Lung (tissue), 12 donors: Measurements from ENCODE around the gene CACNB4. TPM values are rescaled to one million over a fixed set of nuclear protein-coding genes. Genes with fewer than 3 reads are reported as not detected.
"Not testable (repeated sequence)": the region's sequence is repeated elsewhere in the genome, so short reads cannot be mapped to it uniquely, and the experiment has no call there.

Source experiments
- ATAC-seq: fragments of 200-7000 bp; cut with Tn5 transposase; one replicate; pipeline ENCODE4 v1.9.1; 2020; ENCODE audit warnings: moderate number of reproducible peaks; ENCODE audit not compliant: insufficient read depth, low FRiP score
- DNase-seq, 3 donors: peaks; one replicate each; pipeline ENCODE4 v3.0.0-alpha.2; 2013 to 2017
- H3K27ac ChIP-seq, 2 donors: one replicate each; pipeline ENCODE4 v1.5.1; 2013; ENCODE audit warnings: mild to moderate bottlenecking in 2 of 2, moderate library complexity in 2 of 2, control low read depth in 1 of 2, inconsistent platforms in 1 of 2, low read depth in 1 of 2, low read length in 1 of 2
- H3K27me3 ChIP-seq, 3 donors: one replicate each; pipeline ENCODE4 v1.5.1; 2013; ENCODE audit warnings: low read length in 2 of 3; ENCODE audit not compliant: control insufficient read depth in 3 of 3, insufficient read depth in 3 of 3
- H3K36me3 ChIP-seq, 4 donors: one replicate each; pipeline ENCODE4 v1.5.1; 2013; ENCODE audit warnings: low read length in 4 of 4, mild to moderate bottlenecking in 1 of 4, moderate library complexity in 1 of 4; ENCODE audit not compliant: control insufficient read depth in 4 of 4, insufficient read depth in 4 of 4
- H3K4me1 ChIP-seq, 5 donors: one replicate each; pipeline ENCODE4 v1.5.1; 2013; ENCODE audit warnings: low read length in 5 of 5, mild to moderate bottlenecking in 2 of 5, moderate library complexity in 1 of 5; ENCODE audit not compliant: control insufficient read depth in 5 of 5, insufficient read depth in 5 of 5
- H3K4me3 ChIP-seq: one replicate; pipeline ENCODE4 v1.5.1; 2013; ENCODE audit warnings: mild to moderate bottlenecking, control low read depth, moderate library complexity
- H3K9ac ChIP-seq, 2 donors: one replicate each; pipeline ENCODE4 v1.5.1; 2013; ENCODE audit warnings: low read length in 2 of 2, control low read depth in 1 of 2; ENCODE audit not compliant: insufficient read depth in 1 of 2
- H3K9me3 ChIP-seq, 4 donors: one replicate each; pipeline ENCODE4 v1.5.1; 2013; ENCODE audit warnings: low read length in 3 of 4, mild to moderate bottlenecking in 1 of 4, moderate library complexity in 1 of 4; ENCODE audit not compliant: control insufficient read depth in 4 of 4, insufficient read depth in 3 of 4
- WGBS, 2 donors: extraction: QIAGEN DNeasy Blood & Tissue Kit; methylation state at CpG; one replicate each; pipeline ENCODE4 v1.1.7; 2013; 5-methylcytosine and 5-hydroxymethylcytosine counted together
- polyA plus RNA-seq, 2 donors: library from polyadenylated mRNA; stranded (reverse); fragments of 200-250 nt; gene quantifications; one replicate each; pipeline ENCODE4 v1.2.1, GENCODE V29; 2013
- total RNA-seq, 2 donors: library from RNA; depleted of rRNA in 1 of 2; stranded (reverse); fragments of >200 nt in 1 of 2; gene quantifications; one replicate each; pipeline ENCODE4 v1.2.1, GENCODE V29; 2014 to 2021
- TF ChIP-seq, protein P1 (sequence below): IDR thresholded peaks from 2 replicates; pipeline ENCODE4 v1.5.1; 2012; ENCODE audit warnings: mild to moderate bottlenecking; ENCODE audit errors: control extremely low read depth, extremely low read depth
- donor health status: control.
- donor health status: control.
- donor health status: Bipolar disorder and iron deficiency.
- donor health status: healthy.
- donor health status: DM: yes; HTN: yes; CAD: no.

Gene CACNB4
- total and polyA plus RNA-seq, 4 donors, result 0.57 to 10.9 (median 5.5) TPM

DNA sequence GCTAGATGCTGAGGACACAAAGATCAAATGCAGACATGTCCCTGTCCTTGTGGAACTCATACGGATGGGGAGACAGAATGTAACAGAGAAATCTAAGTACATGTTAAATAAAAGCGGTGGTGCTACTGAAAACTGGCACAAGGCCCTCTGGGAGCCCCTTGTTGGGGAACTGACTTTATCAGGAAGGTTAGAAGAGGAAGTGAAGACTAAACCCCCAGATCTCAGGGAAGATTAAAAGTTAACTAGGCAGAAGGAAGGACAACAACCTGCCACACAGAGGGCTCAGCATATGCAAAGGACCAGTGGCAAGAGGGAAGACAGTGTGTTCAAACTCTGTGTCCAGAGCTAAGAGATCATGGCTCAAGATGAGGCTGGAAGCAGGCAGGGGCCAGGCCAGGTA is 4.8 kb downstream of the CACNB4 start:
- 81 to 91% methylated on average over 2 of the region's 2 CpGs for WGBS, 2 donors
- Histone ChIP-seq H3K9ac (no peak overlapping the region), H3K4me1 (peaks cover 0 to 12% (median 0%) of the 10 kb centered on the region in 5 donors), H3K4me3 (no peak overlapping the region), H3K9me3 (no peaks in the 10 kb centered on the region), H3K36me3 (no peaks in the 10 kb centered on the region), H3K27me3 (peaks cover 0 to 17% (median 2%) of the 10 kb centered on the region in 3 donors), H3K27ac (no peak overlapping the region)
- TF ChIP-seq, protein P1, sequence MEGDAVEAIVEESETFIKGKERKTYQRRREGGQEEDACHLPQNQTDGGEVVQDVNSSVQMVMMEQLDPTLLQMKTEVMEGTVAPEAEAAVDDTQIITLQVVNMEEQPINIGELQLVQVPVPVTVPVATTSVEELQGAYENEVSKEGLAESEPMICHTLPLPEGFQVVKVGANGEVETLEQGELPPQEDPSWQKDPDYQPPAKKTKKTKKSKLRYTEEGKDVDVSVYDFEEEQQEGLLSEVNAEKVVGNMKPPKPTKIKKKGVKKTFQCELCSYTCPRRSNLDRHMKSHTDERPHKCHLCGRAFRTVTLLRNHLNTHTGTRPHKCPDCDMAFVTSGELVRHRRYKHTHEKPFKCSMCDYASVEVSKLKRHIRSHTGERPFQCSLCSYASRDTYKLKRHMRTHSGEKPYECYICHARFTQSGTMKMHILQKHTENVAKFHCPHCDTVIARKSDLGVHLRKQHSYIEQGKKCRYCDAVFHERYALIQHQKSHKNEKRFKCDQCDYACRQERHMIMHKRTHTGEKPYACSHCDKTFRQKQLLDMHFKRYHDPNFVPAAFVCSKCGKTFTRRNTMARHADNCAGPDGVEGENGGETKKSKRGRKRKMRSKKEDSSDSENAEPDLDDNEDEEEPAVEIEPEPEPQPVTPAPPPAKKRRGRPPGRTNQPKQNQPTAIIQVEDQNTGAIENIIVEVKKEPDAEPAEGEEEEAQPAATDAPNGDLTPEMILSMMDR, result no peak
- ATAC-seq (no peak), DNase-seq (no peak)

DNA sequence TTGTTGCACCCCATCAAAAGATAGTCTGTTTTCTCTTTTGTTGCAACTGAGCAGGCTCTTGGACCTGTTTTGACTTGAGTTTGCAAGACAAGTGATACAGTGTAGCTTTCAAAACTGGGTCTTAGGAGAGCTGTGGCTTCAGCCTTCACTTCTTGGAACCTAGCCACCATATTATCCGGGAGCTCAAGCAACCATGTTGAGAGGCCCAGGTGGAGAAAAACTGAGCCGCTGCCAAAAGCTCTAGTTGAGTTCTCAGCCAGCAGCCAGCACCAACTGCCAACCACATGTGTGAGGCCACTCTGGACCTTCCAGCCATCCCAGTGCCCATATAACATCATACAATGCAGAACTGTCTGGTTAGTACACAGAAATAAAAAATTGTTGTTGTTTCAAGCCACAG is 5.4 kb downstream of the CACNB4 start:
- Histone ChIP-seq H3K4me3 (no peak overlapping the region), H3K9me3 (no peaks in the 10 kb centered on the region), H3K4me1 (peaks cover 0 to 12% (median 0%) of the 10 kb centered on the region in 5 donors), H3K36me3 (no peaks in the 10 kb centered on the region), H3K27ac (no peak overlapping the region), H3K27me3 (peaks cover 0 to 17% (median 2%) of the 10 kb centered on the region in 3 donors), H3K9ac (no peak overlapping the region)
- WGBS, 2 donors, result 57 to 66% methylated on average over 2 of the region's 2 CpGs
- TF ChIP-seq, protein P1, result no peak
- DNase-seq (no peak), ATAC-seq (no peak)

DNA sequence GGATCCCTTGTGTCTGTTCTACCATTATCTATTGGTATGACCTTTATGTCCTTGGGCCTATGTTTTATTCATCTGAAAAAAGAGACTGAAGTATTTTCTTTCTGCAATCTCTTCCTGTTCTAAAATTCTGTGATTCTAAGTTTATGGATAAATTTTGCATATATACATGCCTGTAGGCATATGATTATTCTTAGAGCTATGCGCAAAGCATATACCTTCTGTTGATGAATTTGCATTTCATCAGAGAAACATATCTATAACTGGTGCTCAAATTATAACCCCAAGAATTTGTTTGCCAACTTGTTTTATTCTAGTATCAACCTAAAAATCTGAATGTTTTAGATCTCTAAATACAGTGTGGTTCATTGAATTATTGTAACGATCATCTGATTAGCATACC is 6.7 kb downstream of the CACNB4 start:
- Histone ChIP-seq H3K4me3 (no peak overlapping the region), H3K9ac (no peak overlapping the region), H3K4me1 (peaks cover 0 to 2% (median 0%) of the 10 kb centered on the region in 5 donors), H3K36me3 (no peaks in the 10 kb centered on the region), H3K9me3 (no peaks in the 10 kb centered on the region), H3K27ac (no peak overlapping the region), H3K27me3 (peaks cover 0 to 6% (median 2%) of the 10 kb centered on the region in 3 donors)
- no peak for DNase-seq
- no peak for ATAC-seq
- 96 to 98% methylated on average over 2 of the region's 2 CpGs for WGBS, 2 donors
- TF ChIP-seq, protein P1, result no peak

DNA sequence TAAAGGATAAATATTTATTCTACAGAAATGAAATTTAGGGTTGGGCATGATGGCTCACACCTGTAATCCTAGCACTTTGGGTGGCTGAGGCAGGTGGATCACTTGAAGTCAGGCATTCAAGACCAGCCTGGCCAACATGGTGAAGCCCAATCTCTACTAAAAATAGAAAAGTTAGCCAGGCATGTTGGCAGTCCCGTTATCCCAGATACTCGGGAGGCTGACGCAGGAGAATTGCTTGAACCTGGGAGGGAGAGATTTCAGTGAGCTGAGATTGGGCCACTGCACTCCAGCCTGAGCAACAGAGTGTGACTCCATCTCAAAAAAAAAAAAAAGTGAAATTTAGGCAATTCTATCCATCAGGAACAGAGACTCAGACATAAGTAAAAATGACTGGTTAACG is 8.1 kb downstream of the CACNB4 start:
- not testable (repeated sequence) for ATAC-seq, H3K27ac ChIP-seq
- 92 to 95% methylated on average over 4 of the region's 4 CpGs for WGBS, 2 donors

More for the DNA sequence above, 8.1 kb downstream of the CACNB4 start:
- H3K4me3 ChIP-seq, H3K9me3 ChIP-seq, H3K4me1 ChIP-seq, H3K9ac ChIP-seq, H3K36me3 ChIP-seq, H3K27me3 ChIP-seq, DNase-seq: not testable (repeated sequence)
